Chondrocyte (in vitro differentiated cells): ENCODE measurements around the gene PINK1. TPM values are rescaled to one million over a fixed set of nuclear protein-coding genes. Genes with fewer than 3 reads are reported as not detected.

Experiments
- DNase-seq: peaks from one replicate; pipeline ENCODE4 v3.0.0; 2021; ENCODE audit warnings: mixed read lengths, low spot score
- H3K27ac Mint-ChIP-seq: one replicate; pipeline ENCODE4 v1.8.0; 2021; ENCODE audit warnings: mild to moderate bottlenecking, moderate library complexity, mixed read lengths; ENCODE audit not compliant: unreplicated experiment
- H3K27me3 Mint-ChIP-seq: 2 replicates; pipeline ENCODE4 v1.8.0; 2021; ENCODE audit warnings: low read depth, mixed read lengths
- H3K36me3 Mint-ChIP-seq: 2 replicates; pipeline ENCODE4 v1.8.0; 2021; ENCODE audit warnings: low read depth, mixed read lengths
- H3K4me1 Mint-ChIP-seq: 2 replicates; pipeline ENCODE4 v1.8.0; 2021; ENCODE audit warnings: low read depth, mild to moderate bottlenecking, mixed read lengths
- H3K4me3 Mint-ChIP-seq: one replicate; pipeline ENCODE4 v1.8.0; 2021; ENCODE audit warnings: mild to moderate bottlenecking, moderate library complexity, mixed read lengths; ENCODE audit not compliant: unreplicated experiment
- H3K9me3 Mint-ChIP-seq: 2 replicates; pipeline ENCODE4 v1.8.0; 2021; ENCODE audit warnings: low read depth, mixed read lengths
- total RNA-seq: library from RNA; stranded (reverse); gene quantifications from 3 replicates; pipeline ENCODE4 v1.2.1, GENCODE V29; 2021
- TF ChIP-seq, protein P1 (sequence below): fragments of 200-600 bp; sonication (generic); IDR thresholded peaks from 2 replicates; pipeline ENCODE4 v1.5.0; 2021; ENCODE audit warnings: antibody characterized with exemption, mild to moderate bottlenecking, moderate library complexity

Gene PINK1
- total RNA-seq, 1 donor from 2014 or later = 42.6 TPM

DNA sequence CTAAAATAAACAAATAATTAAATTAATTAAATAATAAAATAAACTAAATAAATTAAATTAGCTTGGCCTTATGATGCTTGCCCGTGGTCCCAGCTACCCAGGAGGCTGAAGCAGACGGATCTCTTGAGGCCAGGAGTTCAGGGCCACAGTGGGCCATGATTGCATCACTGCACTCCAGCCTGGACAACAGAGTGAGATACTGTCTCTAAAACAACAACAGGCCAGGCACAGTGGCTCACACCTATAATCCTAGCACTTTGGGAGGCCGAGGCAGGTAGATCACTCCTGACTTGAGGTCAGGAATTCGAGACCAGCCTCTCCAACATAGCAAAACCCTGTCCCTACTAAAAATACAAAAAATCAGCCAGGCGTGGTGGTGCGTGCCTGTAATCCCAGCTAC lies 12.2 kb upstream of the PINK1 start:
- no peaks in the 10 kb centered on the region for H3K27me3 Mint-ChIP-seq
- no peak overlapping the region for H3K27ac Mint-ChIP-seq
- H3K4me3 Mint-ChIP-seq = no peak overlapping the region
- H3K36me3 Mint-ChIP-seq = no peaks in the 10 kb centered on the region
- no peak for DNase-seq
- TF ChIP-seq, protein P1, sequence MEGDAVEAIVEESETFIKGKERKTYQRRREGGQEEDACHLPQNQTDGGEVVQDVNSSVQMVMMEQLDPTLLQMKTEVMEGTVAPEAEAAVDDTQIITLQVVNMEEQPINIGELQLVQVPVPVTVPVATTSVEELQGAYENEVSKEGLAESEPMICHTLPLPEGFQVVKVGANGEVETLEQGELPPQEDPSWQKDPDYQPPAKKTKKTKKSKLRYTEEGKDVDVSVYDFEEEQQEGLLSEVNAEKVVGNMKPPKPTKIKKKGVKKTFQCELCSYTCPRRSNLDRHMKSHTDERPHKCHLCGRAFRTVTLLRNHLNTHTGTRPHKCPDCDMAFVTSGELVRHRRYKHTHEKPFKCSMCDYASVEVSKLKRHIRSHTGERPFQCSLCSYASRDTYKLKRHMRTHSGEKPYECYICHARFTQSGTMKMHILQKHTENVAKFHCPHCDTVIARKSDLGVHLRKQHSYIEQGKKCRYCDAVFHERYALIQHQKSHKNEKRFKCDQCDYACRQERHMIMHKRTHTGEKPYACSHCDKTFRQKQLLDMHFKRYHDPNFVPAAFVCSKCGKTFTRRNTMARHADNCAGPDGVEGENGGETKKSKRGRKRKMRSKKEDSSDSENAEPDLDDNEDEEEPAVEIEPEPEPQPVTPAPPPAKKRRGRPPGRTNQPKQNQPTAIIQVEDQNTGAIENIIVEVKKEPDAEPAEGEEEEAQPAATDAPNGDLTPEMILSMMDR = no peak
- no peaks in the 10 kb centered on the region for H3K9me3 Mint-ChIP-seq
- H3K4me1 Mint-ChIP-seq = peaks cover 7% of the 10 kb centered on the region

DNA sequence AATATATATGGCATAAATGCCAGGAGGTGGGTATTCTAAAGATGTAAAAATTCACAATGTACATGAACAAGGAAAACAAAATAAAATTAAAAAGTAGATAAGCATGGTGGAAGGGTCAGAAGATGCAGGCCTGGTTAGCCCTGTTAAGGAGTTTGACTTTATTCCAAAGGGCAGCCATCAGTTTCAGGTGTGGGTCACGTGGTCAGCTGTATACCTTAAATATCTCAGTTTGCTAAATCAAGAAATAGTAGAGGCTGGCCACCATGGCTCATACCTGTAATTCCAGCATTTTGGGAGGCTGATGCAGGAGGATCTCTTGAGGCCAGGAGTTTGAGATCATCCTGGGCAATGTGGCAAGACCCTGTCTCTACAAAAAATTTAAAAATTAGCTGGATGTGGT lies 8.5 kb upstream of the PINK1 start:
- no peaks in the 10 kb centered on the region for H3K27me3 Mint-ChIP-seq
- H3K4me3 Mint-ChIP-seq = no peak overlapping the region
- H3K9me3 Mint-ChIP-seq = no peaks in the 10 kb centered on the region
- no peaks in the 10 kb centered on the region for H3K36me3 Mint-ChIP-seq
- no peak overlapping the region for H3K27ac Mint-ChIP-seq
- H3K4me1 Mint-ChIP-seq = no peaks in the 10 kb centered on the region
- TF ChIP-seq, protein P1 = no peak
- DNase-seq = no peak

DNA sequence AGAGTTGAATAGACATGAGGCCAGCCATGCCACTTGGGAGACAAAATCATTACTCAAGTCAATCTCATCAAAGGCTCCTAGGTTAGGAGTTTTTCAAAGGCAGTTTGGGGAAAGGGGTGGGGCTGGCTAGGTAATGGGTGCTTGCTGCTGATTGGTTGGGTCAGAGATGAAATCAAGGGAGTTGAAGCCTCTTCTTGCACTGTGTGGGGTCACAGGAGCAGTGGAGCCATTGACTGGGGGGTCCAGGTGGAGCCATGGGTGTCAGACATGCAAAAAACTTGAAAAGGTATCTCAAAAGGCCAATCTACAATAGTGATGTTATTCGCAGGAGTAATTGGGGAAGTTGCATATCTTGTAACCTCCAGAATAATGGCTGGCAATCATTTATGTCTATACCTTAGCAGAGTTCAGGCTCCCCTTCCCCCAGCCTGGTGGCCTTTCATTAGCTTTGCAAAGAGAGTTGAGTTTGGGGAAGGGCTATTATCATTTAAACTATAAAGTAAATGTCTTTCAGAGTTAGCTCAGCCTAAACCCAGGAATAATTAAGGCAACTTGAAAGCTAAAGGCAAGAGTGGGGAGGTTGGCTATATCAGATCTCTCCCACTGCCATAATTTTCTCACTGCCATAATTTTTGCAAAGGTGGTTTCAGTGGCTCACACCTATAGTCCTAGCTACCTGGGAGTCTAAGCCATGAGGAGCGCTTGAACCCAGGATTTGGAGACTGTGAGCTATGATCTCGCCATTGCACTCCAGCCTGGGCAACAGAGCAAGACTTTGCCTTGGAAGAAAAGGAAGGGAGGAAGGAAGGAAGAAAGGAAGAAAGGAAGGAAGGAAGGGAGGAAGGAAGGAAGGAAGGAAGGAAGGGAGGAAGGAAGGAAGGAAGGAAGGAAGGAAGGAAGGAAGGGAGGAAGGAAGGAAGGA lies 7.8 kb upstream of the PINK1 start:
- Mint-ChIP-seq H3K36me3 (no peaks in the 10 kb centered on the region), H3K4me1 (no peaks in the 10 kb centered on the region), H3K27me3 (no peaks in the 10 kb centered on the region), H3K9me3 (no peaks in the 10 kb centered on the region), H3K27ac (no peak overlapping the region), H3K4me3 (no peak overlapping the region)
- TF ChIP-seq, protein P1 = no peak
- no peak for DNase-seq

DNA sequence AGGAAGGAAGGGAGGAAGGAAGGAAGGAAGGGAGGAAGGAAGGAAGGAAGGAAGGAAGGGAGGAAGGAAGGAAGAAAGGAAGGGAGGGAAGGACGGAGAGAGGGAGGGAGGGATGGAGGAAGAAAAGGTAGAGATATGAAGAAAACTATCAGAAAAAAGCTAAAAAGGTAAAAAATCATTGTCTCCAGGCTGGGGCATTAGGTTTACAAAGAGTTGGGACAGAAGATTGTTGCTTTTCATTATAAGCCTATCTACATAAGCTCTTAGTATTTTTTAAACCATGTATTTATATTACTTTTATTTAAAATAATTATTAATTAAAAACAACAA lies 7.2 kb upstream of the PINK1 start:
- Mint-ChIP-seq H3K4me3 (no peak overlapping the region), H3K4me1 (no peaks in the 10 kb centered on the region), H3K36me3 (no peaks in the 10 kb centered on the region)

DNA sequence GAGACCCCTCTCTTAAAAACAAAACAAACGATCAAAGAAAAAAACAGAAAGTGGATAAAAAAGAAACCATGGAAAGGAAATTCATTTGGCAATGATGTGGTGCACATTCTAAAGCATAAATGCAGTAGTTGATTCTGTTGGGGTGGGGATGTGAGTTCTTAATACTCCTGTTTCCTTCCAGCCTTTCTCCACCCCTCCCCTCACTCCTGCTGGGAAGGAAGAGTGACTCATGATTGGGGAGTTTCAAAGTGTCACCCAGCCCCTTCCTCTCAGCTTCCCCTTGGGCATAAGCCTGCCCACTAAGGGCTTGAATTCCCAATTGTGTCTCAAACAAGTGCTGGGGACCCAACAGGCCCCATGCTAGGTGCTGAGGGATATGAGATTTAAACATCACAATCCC lies 6.7 kb upstream of the PINK1 start:
- no peak overlapping the region for H3K27ac Mint-ChIP-seq
- TF ChIP-seq, protein P1 = no peak
- no peaks in the 10 kb centered on the region for H3K9me3 Mint-ChIP-seq
- no peaks in the 10 kb centered on the region for H3K27me3 Mint-ChIP-seq
- H3K36me3 Mint-ChIP-seq = no peaks in the 10 kb centered on the region
- no peaks in the 10 kb centered on the region for H3K4me1 Mint-ChIP-seq
- DNase-seq = no peak
- no peak overlapping the region for H3K4me3 Mint-ChIP-seq

More for the DNA sequence above, 7.2 kb upstream of the PINK1 start:
- H3K27ac Mint-ChIP-seq = no peak overlapping the region
- TF ChIP-seq, protein P1 = no peak
- H3K27me3 Mint-ChIP-seq = no peaks in the 10 kb centered on the region
- no peaks in the 10 kb centered on the region for H3K9me3 Mint-ChIP-seq
- DNase-seq = no peak
